HL-60 (cell line): ENCODE measurements around the gene ARHGAP26.

Experiments used
- DNase-seq, 2 experiments: peaks; one replicate each; pipeline ENCODE4 v3.0.0-alpha.2; 2010 to 2020; ENCODE audit warnings: low read depth in 1 of 2, low spot score in 1 of 2
- H3K27ac ChIP-seq: fragments of 250-450 bp; sonication (Bioruptor Pico); replicated peaks from 2 replicates; pipeline ENCODE4 v1.5.1; 2020; ENCODE audit warnings: mild to moderate bottlenecking, moderate library complexity
- H3K27me3 ChIP-seq: fragments of 250-450 bp; sonication (Bioruptor Pico); 2 replicates; pipeline ENCODE4 v1.5.1; 2021; ENCODE audit warnings: mild to moderate bottlenecking, moderate library complexity; ENCODE audit not compliant: insufficient read depth, poor library complexity, severe bottlenecking
- H3K4me3 ChIP-seq: replicated peaks from 2 replicates; pipeline ENCODE4 v1.5.1; 2011; ENCODE audit warnings: mild to moderate bottlenecking, control low read depth, low read length; ENCODE audit not compliant: insufficient read depth
- GABPA ChIP-seq: IDR thresholded peaks from 2 replicates; pipeline ENCODE4 v1.6.1; 2012; ENCODE audit warnings: low read depth
- POLR2AphosphoS5 ChIP-seq: IDR thresholded peaks from 2 replicates; pipeline ENCODE4 v1.6.1; 2012; ENCODE audit warnings: low read depth
- SPI1 ChIP-seq: IDR thresholded peaks from 2 replicates; pipeline ENCODE4 v1.6.1; 2012; ENCODE audit warnings: low read depth, mild to moderate bottlenecking, borderline replicate concordance
- TF ChIP-seq, protein P1 (sequence below): IDR thresholded peaks from 2 replicates; pipeline ENCODE4 v1.6.1; 2012; ENCODE audit warnings: low read depth; ENCODE audit not compliant: insufficient replicate concordance
- TF ChIP-seq, protein P2 (sequence below): IDR thresholded peaks from one replicate; pipeline ENCODE4 v1.5.1; 2011; ENCODE audit warnings: low read length, control low read depth, inconsistent platforms; ENCODE audit not compliant: insufficient read depth

ARHGAP26 gene

DNA sequence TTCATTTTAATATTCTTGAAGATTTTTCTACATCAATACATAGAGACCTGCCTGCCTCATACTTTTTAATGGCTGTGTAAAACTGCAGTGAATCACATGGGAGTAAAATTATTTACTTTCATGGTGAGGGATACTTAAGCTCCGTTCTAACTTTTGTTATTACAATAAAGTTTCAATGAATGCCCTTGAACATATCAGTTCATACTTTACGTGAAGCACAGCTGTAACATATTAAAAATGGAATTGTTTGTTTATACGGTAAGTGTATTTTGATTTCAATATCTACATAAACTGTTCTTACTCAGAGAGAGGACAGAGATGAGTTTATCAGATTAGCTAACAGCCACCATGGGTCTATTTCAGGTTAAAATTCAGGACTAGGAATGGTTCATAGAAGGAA is 478.2 kb downstream of the ARHGAP26 start:
- H3K27ac ChIP-seq, result no peak overlapping the region
- no peak for TF ChIP-seq SPI1
- TF ChIP-seq, protein P1, sequence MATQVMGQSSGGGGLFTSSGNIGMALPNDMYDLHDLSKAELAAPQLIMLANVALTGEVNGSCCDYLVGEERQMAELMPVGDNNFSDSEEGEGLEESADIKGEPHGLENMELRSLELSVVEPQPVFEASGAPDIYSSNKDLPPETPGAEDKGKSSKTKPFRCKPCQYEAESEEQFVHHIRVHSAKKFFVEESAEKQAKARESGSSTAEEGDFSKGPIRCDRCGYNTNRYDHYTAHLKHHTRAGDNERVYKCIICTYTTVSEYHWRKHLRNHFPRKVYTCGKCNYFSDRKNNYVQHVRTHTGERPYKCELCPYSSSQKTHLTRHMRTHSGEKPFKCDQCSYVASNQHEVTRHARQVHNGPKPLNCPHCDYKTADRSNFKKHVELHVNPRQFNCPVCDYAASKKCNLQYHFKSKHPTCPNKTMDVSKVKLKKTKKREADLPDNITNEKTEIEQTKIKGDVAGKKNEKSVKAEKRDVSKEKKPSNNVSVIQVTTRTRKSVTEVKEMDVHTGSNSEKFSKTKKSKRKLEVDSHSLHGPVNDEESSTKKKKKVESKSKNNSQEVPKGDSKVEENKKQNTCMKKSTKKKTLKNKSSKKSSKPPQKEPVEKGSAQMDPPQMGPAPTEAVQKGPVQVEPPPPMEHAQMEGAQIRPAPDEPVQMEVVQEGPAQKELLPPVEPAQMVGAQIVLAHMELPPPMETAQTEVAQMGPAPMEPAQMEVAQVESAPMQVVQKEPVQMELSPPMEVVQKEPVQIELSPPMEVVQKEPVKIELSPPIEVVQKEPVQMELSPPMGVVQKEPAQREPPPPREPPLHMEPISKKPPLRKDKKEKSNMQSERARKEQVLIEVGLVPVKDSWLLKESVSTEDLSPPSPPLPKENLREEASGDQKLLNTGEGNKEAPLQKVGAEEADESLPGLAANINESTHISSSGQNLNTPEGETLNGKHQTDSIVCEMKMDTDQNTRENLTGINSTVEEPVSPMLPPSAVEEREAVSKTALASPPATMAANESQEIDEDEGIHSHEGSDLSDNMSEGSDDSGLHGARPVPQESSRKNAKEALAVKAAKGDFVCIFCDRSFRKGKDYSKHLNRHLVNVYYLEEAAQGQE, result no peak
- TF ChIP-seq POLR2AphosphoS5, result no peak
- TF ChIP-seq, protein P2, sequence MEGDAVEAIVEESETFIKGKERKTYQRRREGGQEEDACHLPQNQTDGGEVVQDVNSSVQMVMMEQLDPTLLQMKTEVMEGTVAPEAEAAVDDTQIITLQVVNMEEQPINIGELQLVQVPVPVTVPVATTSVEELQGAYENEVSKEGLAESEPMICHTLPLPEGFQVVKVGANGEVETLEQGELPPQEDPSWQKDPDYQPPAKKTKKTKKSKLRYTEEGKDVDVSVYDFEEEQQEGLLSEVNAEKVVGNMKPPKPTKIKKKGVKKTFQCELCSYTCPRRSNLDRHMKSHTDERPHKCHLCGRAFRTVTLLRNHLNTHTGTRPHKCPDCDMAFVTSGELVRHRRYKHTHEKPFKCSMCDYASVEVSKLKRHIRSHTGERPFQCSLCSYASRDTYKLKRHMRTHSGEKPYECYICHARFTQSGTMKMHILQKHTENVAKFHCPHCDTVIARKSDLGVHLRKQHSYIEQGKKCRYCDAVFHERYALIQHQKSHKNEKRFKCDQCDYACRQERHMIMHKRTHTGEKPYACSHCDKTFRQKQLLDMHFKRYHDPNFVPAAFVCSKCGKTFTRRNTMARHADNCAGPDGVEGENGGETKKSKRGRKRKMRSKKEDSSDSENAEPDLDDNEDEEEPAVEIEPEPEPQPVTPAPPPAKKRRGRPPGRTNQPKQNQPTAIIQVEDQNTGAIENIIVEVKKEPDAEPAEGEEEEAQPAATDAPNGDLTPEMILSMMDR, result no peak
- no peak for TF ChIP-seq GABPA
- no peaks in the 10 kb centered on the region for H3K27me3 ChIP-seq
- H3K4me3 ChIP-seq, result no peak overlapping the region
- DNase-seq, result no peak

DNA sequence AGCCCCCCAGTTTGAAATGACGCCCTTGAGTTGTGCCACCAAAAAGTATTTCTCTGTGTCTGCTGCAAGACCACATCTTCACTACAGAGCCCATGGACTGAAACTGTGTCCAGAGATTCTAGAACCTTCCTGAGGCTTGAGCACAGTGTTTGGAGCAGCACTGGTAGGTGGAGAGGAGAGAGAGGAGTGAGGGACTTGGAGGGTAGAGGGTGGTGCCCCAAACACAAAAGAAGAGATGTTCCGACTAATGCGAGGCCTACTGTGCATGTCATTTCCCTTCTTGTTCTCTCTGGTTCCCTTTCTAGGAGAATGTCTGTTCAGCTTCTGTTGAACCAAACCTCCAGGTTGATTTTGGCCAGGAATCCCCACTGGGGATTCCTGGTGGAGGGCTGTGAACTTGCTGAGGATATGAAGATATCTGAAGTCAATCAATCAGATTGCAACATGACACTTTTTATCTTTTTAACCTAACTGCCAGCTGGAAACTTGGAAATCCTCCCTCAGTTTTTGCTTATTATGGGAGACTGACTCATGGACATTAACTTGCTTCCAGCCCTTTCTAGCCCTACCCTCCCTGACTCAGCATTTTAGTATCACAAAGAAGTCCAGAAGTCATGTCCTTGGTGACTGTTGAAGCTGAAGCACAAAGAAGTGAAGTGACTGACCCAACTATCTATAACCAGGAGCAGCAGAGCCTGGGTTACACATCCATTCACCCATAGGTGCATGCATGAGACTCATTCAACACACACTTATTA is 478.8 kb downstream of the ARHGAP26 start:
- TF ChIP-seq SPI1, result no peak
- TF ChIP-seq, protein P1, result no peak
- TF ChIP-seq GABPA, result no peak
- TF ChIP-seq POLR2AphosphoS5, result no peak
- TF ChIP-seq, protein P2, result no peak
- no peak overlapping the region for H3K4me3 ChIP-seq
- no peak for DNase-seq
- no peaks in the 10 kb centered on the region for H3K27me3 ChIP-seq
- no peak overlapping the region for H3K27ac ChIP-seq

DNA sequence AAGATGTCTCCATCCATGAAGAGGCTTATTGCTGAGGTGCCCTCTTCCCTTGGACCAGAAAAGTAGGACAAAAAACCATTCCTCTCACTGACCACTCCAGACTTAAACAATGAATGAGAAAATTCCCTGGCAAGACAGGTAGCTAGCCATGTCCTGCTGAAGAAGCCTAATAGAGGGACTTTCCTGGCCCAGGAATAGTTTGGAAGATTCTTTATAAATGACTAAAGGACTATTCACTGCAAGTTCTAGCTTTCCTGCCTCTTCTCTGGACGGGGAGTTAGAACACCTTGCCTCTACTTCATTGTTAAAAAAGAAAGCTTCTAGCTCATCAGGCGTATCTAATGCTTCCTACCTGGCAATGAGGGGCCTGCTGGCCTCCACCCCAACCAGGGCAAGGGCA is 479.7 kb downstream of the ARHGAP26 start:
- Histone ChIP-seq H3K27ac (no peak overlapping the region), H3K27me3 (no peaks in the 10 kb centered on the region), H3K4me3 (no peak overlapping the region)
- no peak for DNase-seq
- TF ChIP-seq SPI1 (no peak), GABPA (no peak), POLR2AphosphoS5 (no peak)
- TF ChIP-seq, protein P2, result no peak
- TF ChIP-seq, protein P1, result no peak
